HepG2 (cell line): ENCODE measurements around the gene SCYGR2. TPM values are rescaled to one million over a fixed set of nuclear protein-coding genes. Genes with fewer than 3 reads are reported as not detected.
A peak's percentile ranks its signal among the peaks of the same experiment; 100 is the strongest.

Source experiments
- FOXA1 ChIP-seq, 2 experiments: fragments of 450-650 bp in 1 of 2; sonication (generic) in 1 of 2; formaldehyde crosslinking in 1 of 2; IDR thresholded peaks; 2 replicates each; pipeline versions ENCODE4 v1.4.0 to v1.6.1; 2016 to 2020; ENCODE audit warnings: missing genetic modification reagents in 1 of 2
- JUN ChIP-seq: sonication (generic); formaldehyde crosslinking; IDR thresholded peaks from 2 replicates; pipeline ENCODE4 v1.4.0; 2020; ENCODE audit warnings: mild to moderate bottlenecking, missing genetic modification reagents
- MXI1 ChIP-seq: IDR thresholded peaks from 3 replicates; pipeline ENCODE4 v1.6.1; 2012; ENCODE audit warnings: low read depth, low read length, inconsistent platforms, borderline replicate concordance
- TEAD3 ChIP-seq: optimal IDR thresholded peaks from 2 replicates; pipeline ENCODE3; 2016; ENCODE audit warnings: borderline replicate concordance
- ZBTB42 ChIP-seq: sonication (generic); formaldehyde crosslinking; IDR thresholded peaks from 2 replicates; pipeline ENCODE4 v1.5.0; 2020; ENCODE audit warnings: mild to moderate bottlenecking, missing genetic modification reagents
- ZFAT ChIP-seq: sonication (generic); formaldehyde crosslinking; conservative IDR thresholded peaks from 2 replicates; pipeline ENCODE4 v1.8.1; 2023; ENCODE audit warnings: missing genetic modification reagents, inconsistent platforms
- polyA plus RNA-seq, 8 experiments: library from polyadenylated mRNA; depleted of rRNA in 3 of 8; stranded (reverse) in 7 of 8; unstranded in 1 of 8; fragments of >200 nt; fragmentation: Illumina TruSeq in 4 of 8; extraction: Trizol in 4 of 8; gene quantifications; 2 replicates each; pipeline versions ENCODE4 v1.2.1 to v1.2.3, GENCODE V29; 2011 to 2016; ENCODE audit warnings: low read depth in 4 of 8, missing spikeins in 1 of 8, mixed read lengths in 1 of 8; ENCODE audit not compliant: insufficient read depth in 1 of 8
- total RNA-seq, 5 experiments: library from RNA; depleted of rRNA; stranded (reverse); fragments of >200 nt; fragmentation: Illumina TruSeq; extraction: Trizol; gene quantifications; 2 replicates each; pipeline ENCODE4 v1.2.3, GENCODE V29; 2016; ENCODE audit warnings: low read depth in 1 of 5
- TF ChIP-seq, protein P1 (sequence below): sonication (generic); formaldehyde crosslinking; IDR thresholded peaks from 2 replicates; pipeline ENCODE4 v1.8.0; 2022; ENCODE audit warnings: mild to moderate bottlenecking, missing genetic modification reagents
- TF ChIP-seq, protein P2 (sequence below): sonication (generic); formaldehyde crosslinking; IDR thresholded peaks from 2 replicates; pipeline ENCODE4 v1.5.1; 2020; ENCODE audit warnings: missing genetic modification reagents, mild to moderate bottlenecking, borderline replicate concordance
- TF ChIP-seq, protein P3 (sequence below): sonication (generic); formaldehyde crosslinking; IDR thresholded peaks from 2 replicates; pipeline ENCODE4 v1.4.0; 2020; ENCODE audit warnings: mild to moderate bottlenecking, missing genetic modification reagents, borderline replicate concordance
- TF ChIP-seq, protein P4 (sequence below): sonication (generic); formaldehyde crosslinking; IDR thresholded peaks from 2 replicates; pipeline ENCODE4 v1.5.0; 2020; ENCODE audit warnings: missing genetic modification reagents
- TF ChIP-seq, protein P5 (sequence below): sonication (generic); formaldehyde crosslinking; IDR thresholded peaks from 2 replicates; pipeline ENCODE4 v1.8.1; 2023; ENCODE audit warnings: mild to moderate bottlenecking, missing genetic modification reagents
- TF ChIP-seq, protein P6 (sequence below): sonication (generic); formaldehyde crosslinking; conservative IDR thresholded peaks from 2 replicates; pipeline ENCODE4 v1.4.0; 2020; ENCODE audit warnings: mild to moderate bottlenecking, missing genetic modification reagents, moderate library complexity
- TF ChIP-seq, protein P7 (sequence below): conservative IDR thresholded peaks from 2 replicates; pipeline ENCODE4 v1.6.1; 2018; ENCODE audit warnings: missing genetic modification reagents

Gene SCYGR2
- total and polyA plus RNA-seq, 2 of the 13 experiments (the other 11 are each of a cell fraction or from before 2014, with no cell fraction given): not detected

DNA sequence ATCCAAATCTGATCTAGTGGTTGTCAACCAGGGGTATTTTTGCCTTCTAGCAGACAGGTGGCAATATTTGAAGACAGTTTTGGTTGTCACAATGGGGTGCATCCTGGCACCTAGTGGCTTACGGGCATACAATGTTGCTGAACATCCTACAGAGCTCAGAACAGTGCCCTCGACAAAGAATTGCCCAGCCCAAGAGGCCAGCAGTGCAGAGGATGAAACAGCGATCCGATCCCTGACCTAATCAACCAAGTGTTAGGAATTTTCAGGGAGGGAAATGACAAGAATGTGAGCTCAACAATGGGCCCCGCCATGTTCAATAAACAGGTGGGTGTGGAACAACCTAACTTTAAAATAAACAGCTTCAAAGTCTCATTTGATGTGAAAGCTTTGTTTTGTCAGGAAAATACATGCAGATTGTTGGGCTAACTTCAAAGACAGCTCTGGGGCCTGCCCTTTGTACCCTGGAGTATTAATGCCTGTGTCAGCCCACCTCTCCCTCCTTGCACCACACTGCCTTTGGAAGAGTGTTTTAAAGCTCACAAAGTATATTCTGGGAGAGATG is 45.4 kb downstream of the SCYGR2 start (continued):
- TF ChIP-seq, protein P1, sequence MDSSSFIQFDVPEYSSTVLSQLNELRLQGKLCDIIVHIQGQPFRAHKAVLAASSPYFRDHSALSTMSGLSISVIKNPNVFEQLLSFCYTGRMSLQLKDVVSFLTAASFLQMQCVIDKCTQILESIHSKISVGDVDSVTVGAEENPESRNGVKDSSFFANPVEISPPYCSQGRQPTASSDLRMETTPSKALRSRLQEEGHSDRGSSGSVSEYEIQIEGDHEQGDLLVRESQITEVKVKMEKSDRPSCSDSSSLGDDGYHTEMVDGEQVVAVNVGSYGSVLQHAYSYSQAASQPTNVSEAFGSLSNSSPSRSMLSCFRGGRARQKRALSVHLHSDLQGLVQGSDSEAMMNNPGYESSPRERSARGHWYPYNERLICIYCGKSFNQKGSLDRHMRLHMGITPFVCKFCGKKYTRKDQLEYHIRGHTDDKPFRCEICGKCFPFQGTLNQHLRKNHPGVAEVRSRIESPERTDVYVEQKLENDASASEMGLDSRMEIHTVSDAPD: peak; percentile 79; the same call in 1 of the 2 replicates
- TF ChIP-seq, protein P2, sequence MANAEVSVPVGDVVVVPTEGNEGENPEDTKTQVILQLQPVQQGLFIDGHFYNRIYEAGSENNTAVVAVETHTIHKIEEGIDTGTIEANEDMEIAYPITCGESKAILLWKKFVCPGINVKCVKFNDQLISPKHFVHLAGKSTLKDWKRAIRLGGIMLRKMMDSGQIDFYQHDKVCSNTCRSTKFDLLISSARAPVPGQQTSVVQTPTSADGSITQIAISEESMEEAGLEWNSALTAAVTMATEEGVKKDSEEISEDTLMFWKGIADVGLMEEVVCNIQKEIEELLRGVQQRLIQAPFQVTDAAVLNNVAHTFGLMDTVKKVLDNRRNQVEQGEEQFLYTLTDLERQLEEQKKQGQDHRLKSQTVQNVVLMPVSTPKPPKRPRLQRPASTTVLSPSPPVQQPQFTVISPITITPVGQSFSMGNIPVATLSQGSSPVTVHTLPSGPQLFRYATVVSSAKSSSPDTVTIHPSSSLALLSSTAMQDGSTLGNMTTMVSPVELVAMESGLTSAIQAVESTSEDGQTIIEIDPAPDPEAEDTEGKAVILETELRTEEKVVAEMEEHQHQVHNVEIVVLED (CRISPR knock-in tag): no peak
- TF ChIP-seq, protein P3, sequence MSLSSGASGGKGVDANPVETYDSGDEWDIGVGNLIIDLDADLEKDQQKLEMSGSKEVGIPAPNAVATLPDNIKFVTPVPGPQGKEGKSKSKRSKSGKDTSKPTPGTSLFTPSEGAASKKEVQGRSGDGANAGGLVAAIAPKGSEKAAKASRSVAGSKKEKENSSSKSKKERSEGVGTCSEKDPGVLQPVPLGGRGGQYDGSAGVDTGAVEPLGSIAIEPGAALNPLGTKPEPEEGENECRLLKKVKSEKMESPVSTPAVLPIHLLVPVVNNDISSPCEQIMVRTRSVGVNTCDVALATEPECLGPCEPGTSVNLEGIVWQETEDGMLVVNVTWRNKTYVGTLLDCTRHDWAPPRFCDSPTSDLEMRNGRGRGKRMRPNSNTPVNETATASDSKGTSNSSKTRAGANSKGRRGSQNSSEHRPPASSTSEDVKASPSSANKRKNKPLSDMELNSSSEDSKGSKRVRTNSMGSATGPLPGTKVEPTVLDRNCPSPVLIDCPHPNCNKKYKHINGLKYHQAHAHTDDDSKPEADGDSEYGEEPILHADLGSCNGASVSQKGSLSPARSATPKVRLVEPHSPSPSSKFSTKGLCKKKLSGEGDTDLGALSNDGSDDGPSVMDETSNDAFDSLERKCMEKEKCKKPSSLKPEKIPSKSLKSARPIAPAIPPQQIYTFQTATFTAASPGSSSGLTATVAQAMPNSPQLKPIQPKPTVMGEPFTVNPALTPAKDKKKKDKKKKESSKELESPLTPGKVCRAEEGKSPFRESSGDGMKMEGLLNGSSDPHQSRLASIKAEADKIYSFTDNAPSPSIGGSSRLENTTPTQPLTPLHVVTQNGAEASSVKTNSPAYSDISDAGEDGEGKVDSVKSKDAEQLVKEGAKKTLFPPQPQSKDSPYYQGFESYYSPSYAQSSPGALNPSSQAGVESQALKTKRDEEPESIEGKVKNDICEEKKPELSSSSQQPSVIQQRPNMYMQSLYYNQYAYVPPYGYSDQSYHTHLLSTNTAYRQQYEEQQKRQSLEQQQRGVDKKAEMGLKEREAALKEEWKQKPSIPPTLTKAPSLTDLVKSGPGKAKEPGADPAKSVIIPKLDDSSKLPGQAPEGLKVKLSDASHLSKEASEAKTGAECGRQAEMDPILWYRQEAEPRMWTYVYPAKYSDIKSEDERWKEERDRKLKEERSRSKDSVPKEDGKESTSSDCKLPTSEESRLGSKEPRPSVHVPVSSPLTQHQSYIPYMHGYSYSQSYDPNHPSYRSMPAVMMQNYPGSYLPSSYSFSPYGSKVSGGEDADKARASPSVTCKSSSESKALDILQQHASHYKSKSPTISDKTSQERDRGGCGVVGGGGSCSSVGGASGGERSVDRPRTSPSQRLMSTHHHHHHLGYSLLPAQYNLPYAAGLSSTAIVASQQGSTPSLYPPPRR (CRISPR knock-in tag): peak; percentile 81
- TF ChIP-seq JUN (CRISPR knock-in tag) (peak; percentile 69; the same call in 1 of the 2 replicates), MXI1 (no peak), TEAD3 (peak; percentile 96), FOXA1 (IDR thresholded peaks at IDR 0.05) (0 out of 2 replicates have a peak, but pooled peaks have one; percentile 20), FOXA1 (CRISPR knock-in tag; IDR thresholded peaks at IDR 0.05) (peak; percentile 87), ZBTB42 (no peak), ZFAT (CRISPR knock-in tag) (no peak)
- TF ChIP-seq, protein P4, sequence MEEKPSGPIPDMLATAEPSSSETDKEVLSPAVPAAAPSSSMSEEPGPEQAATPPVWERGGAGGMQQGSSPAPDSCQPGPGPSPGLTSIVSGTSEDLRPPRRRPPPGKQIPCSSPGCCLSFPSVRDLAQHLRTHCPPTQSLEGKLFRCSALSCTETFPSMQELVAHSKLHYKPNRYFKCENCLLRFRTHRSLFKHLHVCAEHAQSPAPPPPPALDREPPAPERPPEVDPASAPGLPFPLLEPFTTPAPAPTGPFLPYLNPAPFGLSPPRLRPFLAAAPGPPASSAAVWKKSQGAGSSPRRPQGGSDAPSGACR (CRISPR knock-in tag): peak; percentile 68; the same call in 1 of the 2 replicates
- TF ChIP-seq, protein P5, sequence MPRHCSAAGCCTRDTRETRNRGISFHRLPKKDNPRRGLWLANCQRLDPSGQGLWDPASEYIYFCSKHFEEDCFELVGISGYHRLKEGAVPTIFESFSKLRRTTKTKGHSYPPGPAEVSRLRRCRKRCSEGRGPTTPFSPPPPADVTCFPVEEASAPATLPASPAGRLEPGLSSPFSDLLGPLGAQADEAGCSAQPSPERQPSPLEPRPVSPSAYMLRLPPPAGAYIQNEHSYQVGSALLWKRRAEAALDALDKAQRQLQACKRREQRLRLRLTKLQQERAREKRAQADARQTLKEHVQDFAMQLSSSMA: no peak
- TF ChIP-seq, protein P6, sequence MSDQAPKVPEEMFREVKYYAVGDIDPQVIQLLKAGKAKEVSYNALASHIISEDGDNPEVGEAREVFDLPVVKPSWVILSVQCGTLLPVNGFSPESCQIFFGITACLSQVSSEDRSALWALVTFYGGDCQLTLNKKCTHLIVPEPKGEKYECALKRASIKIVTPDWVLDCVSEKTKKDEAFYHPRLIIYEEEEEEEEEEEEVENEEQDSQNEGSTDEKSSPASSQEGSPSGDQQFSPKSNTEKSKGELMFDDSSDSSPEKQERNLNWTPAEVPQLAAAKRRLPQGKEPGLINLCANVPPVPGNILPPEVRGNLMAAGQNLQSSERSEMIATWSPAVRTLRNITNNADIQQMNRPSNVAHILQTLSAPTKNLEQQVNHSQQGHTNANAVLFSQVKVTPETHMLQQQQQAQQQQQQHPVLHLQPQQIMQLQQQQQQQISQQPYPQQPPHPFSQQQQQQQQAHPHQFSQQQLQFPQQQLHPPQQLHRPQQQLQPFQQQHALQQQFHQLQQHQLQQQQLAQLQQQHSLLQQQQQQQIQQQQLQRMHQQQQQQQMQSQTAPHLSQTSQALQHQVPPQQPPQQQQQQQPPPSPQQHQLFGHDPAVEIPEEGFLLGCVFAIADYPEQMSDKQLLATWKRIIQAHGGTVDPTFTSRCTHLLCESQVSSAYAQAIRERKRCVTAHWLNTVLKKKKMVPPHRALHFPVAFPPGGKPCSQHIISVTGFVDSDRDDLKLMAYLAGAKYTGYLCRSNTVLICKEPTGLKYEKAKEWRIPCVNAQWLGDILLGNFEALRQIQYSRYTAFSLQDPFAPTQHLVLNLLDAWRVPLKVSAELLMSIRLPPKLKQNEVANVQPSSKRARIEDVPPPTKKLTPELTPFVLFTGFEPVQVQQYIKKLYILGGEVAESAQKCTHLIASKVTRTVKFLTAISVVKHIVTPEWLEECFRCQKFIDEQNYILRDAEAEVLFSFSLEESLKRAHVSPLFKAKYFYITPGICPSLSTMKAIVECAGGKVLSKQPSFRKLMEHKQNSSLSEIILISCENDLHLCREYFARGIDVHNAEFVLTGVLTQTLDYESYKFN (CRISPR knock-in tag): peak; percentile 94
- TF ChIP-seq, protein P7, sequence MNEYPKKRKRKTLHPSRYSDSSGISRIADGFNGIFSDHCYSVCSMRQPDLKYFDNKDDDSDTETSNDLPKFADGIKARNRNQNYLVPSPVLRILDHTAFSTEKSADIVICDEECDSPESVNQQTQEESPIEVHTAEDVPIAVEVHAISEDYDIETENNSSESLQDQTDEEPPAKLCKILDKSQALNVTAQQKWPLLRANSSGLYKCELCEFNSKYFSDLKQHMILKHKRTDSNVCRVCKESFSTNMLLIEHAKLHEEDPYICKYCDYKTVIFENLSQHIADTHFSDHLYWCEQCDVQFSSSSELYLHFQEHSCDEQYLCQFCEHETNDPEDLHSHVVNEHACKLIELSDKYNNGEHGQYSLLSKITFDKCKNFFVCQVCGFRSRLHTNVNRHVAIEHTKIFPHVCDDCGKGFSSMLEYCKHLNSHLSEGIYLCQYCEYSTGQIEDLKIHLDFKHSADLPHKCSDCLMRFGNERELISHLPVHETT: no peak
